ENCODE measurements around the gene GPR17.

Gene GPR17

DNA sequence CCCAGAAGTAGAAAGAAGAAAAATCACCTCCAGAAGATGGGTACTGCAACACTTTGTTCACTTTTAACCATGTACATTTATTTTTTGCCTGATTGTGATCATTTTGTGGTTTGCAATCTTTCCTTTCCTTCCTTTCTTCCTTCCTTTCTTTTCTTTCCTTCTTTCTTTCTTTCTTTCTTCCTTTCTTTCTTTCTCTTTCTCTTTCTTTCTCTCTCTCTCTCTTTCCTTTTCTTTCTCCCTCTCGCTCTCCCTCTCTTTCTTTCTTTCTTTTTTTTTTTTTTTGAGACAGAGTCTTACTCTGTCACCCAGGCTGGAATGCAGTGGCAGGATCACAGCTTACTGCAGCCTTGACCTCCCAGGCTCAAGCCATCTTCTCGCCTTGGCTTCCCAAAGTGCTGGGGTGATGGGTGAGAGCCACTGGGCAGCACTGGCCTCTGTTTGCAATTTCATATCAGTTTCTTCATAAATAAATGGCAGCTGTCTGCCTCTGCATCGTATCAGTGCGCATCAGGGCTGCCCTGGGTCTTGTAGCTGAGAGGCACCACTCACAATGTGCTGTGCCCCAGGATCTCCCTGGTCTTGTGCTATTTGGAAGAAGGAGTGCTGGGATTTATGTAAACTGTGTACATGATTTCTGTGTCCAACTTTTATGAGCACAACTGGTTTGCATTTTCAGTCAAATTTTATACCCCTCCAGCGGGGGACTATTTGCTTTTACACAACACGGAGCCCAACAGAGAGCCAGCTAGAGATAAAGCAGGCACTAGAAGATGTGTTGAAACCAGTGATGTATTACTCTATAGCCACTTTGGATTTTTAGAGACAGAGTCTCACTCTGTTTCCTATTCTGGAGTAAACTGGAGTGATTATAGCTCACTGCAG, 36.3 kb downstream of the GPR17 start:
- no peaks in the 10 kb centered on the region for H3K36me3 ChIP-seq (ENCODE audit: control insufficient read depth, insufficient read depth, low read length)
- no peaks in the 10 kb centered on the region for H3K4me1 ChIP-seq (ENCODE audit: control insufficient read depth, insufficient read depth, low read length)
- H3K27me3 ChIP-seq (ENCODE audit: control insufficient read depth, insufficient read depth, low read length) = no peaks in the 10 kb centered on the region
- no peak overlapping the region for H3K27ac ChIP-seq (ENCODE audit: low read length)
- WGBS (ENCODE audit: insufficient coverage, insufficient read length) = no CpG with 5 or more reads among the region's 6 CpGs
- DNase-seq (ENCODE audit: low read depth, low spot score) = no peak
- H3K9me3 ChIP-seq (ENCODE audit: control insufficient read depth, insufficient read depth, low read length) = no peaks in the 10 kb centered on the region
- no peak overlapping the region for H3K4me3 ChIP-seq (ENCODE audit: low read length)

DNA sequence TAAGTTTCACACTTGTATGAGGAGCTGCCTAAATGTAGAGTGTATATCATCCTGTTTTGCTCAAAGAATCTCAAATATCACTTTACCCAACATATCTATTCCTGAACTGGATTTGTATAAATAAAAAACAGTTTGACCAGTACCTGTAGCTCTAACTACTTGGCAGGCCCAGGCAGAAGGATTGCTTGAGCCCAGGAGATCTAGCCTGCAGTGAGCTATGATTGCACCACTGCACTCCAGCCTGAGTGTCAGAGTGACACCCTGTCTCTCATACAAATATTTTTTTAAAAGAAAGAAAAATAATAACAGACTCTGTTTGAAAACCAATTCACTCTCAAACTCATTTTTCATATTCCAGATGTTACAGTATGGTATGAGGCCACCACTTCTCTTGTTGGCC, 37.1 kb downstream of the GPR17 start:
- Histone ChIP-seq H3K9me3 (ENCODE audit: control insufficient read depth, insufficient read depth, low read length) (no peaks in the 10 kb centered on the region), H3K27ac (ENCODE audit: low read length) (no peak overlapping the region), H3K27me3 (ENCODE audit: control insufficient read depth, insufficient read depth, low read length) (no peaks in the 10 kb centered on the region), H3K4me1 (ENCODE audit: control insufficient read depth, insufficient read depth, low read length) (no peaks in the 10 kb centered on the region), H3K36me3 (ENCODE audit: control insufficient read depth, insufficient read depth, low read length) (no peaks in the 10 kb centered on the region), H3K4me3 (ENCODE audit: low read length) (no peak overlapping the region)
- no peak for DNase-seq (ENCODE audit: low read depth, low spot score)

DNA sequence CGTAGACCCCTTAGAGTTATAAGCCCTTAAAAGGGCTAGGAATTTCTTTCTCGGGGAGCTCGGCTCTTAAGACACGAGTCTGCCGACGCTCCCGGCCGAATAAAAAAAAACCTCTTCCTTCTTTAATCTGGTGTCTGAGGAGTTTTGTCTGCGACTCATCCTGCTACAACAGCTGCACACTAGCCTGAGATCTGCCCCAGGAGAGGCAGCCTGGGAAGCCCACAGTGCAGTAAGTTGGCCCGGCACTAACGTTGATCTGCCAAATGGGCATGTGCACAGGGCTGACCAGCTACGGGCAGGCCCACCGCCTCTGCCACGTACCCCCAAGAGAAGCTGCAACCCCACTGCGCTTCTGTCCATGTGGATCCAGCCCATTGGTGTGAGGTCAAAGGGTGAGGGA, 37.8 kb downstream of the GPR17 start:
- H3K36me3 ChIP-seq (ENCODE audit: control insufficient read depth, insufficient read depth, low read length) = no peaks in the 10 kb centered on the region
- H3K4me1 ChIP-seq (ENCODE audit: control insufficient read depth, insufficient read depth, low read length) = no peaks in the 10 kb centered on the region
- H3K27me3 ChIP-seq (ENCODE audit: control insufficient read depth, insufficient read depth, low read length) = no peaks in the 10 kb centered on the region
- H3K27ac ChIP-seq (ENCODE audit: low read length) = no peak overlapping the region
- WGBS (ENCODE audit: insufficient coverage, insufficient read length) = no CpG with 5 or more reads among the region's 15 CpGs
- H3K4me3 ChIP-seq (ENCODE audit: low read length) = no peak overlapping the region
- DNase-seq (ENCODE audit: low read depth, low spot score) = no peak
- H3K9me3 ChIP-seq (ENCODE audit: control insufficient read depth, insufficient read depth, low read length) = no peaks in the 10 kb centered on the region

DNA sequence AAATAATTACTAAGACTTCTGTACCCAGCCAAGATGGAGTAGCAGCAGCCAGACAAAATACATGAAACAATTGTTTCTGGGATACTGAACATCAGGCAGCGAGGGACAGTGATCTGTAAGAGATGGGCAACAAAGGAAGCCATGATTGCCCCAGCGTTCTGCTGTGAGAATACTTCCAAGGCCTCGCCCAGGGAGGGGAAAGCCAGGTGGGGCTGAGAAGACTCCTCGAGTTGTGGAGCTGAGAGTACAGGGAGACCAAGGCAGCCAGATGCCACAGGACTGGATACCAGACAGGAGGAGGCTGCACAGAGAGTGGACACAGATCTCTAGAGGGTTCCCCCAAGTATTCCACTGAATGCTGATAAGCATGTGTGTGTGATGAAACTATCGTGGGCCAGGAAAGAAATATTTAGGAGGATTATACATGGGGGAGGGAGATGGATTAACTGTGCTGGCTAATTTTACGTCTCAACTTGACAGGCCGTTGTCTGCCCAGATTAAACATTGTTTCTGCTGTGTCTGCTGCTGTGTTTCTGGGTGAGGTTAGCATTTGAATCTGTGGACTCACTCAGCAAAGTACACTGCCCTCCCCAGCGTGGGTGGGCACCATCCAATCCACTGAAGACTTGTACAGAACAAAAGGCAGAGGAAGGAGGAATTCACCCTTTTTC, 39.6 kb downstream of the GPR17 start:
- no peak overlapping the region for H3K4me3 ChIP-seq (ENCODE audit: low read length)
- H3K27me3 ChIP-seq (ENCODE audit: control insufficient read depth, insufficient read depth, low read length) = no peaks in the 10 kb centered on the region
- WGBS (ENCODE audit: insufficient coverage, insufficient read length) = no CpG with 5 or more reads among the region's 8 CpGs
- H3K27ac ChIP-seq (ENCODE audit: low read length) = no peak overlapping the region
- H3K9me3 ChIP-seq (ENCODE audit: control insufficient read depth, insufficient read depth, low read length) = 0 out of 2 replicates have a peak, but pooled peaks cover 3% of the 10 kb centered on the region
- H3K4me1 ChIP-seq (ENCODE audit: control insufficient read depth, insufficient read depth, low read length) = no peaks in the 10 kb centered on the region
- H3K36me3 ChIP-seq (ENCODE audit: control insufficient read depth, insufficient read depth, low read length) = no peaks in the 10 kb centered on the region
- no peak for DNase-seq (ENCODE audit: low read depth, low spot score)

DNA sequence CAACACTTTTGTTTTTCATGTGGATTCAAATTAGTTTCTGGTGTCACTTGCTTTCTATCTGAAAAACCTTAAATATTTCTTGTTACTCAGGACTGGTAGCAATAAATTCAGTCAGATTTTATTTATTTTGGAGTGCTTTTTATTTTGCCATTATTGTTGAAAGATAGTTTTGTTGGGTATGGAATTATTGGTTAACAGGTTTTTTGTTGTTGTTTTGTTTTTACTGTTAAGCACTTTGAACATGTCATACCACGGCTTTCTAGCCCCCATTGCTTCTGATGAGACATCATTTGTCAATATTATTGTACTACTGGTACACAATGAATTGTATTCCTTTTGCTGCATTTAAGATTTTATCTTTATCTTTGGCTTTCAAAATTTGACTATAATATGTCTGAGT, 42.5 kb downstream of the GPR17 start:
- H3K4me3 ChIP-seq (ENCODE audit: low read length) = no peak overlapping the region
- no CpG with 5 or more reads among the region's 1 CpG for WGBS (ENCODE audit: insufficient coverage, insufficient read length)
- H3K27me3 ChIP-seq (ENCODE audit: control insufficient read depth, insufficient read depth, low read length) = no peaks in the 10 kb centered on the region

DNA sequence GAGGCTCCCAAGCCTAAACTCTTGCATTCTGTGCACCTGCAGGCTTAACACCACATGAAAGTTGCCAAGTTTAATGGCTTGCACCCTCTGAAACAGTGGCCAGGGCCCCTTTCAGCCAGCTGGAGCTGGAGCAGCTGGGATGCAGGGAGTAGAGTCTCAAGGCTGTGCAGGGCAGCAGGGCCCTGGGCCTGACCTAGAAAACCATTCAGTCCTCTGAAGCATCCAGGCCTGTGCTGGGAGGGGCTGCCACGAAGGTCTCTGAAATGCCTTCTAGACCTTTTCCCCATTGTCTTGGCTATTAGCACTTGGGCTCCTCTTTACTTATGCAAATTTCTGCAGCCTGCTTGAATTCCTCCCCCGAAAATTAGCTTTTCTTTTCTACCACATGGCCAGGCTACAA, 44.7 kb downstream of the GPR17 start:
- no CpG with 5 or more reads among the region's 2 CpGs for WGBS (ENCODE audit: insufficient coverage, insufficient read length)
- no peaks in the 10 kb centered on the region for H3K27me3 ChIP-seq (ENCODE audit: control insufficient read depth, insufficient read depth, low read length)
- no peak for DNase-seq (ENCODE audit: low read depth, low spot score)
- peaks cover 3% of the 10 kb centered on the region; the same call in 1 of the 2 replicates for H3K9me3 ChIP-seq (ENCODE audit: control insufficient read depth, insufficient read depth, low read length)
- H3K4me3 ChIP-seq (ENCODE audit: low read length) = no peak overlapping the region
- no peaks in the 10 kb centered on the region for H3K36me3 ChIP-seq (ENCODE audit: control insufficient read depth, insufficient read depth, low read length)
- H3K4me1 ChIP-seq (ENCODE audit: control insufficient read depth, insufficient read depth, low read length) = no peaks in the 10 kb centered on the region
- no peak overlapping the region for H3K27ac ChIP-seq (ENCODE audit: low read length)

More for the DNA sequence above, 42.5 kb downstream of the GPR17 start:
- Histone ChIP-seq H3K4me1 (ENCODE audit: control insufficient read depth, insufficient read depth, low read length) (no peaks in the 10 kb centered on the region), H3K27ac (ENCODE audit: low read length) (no peak overlapping the region), H3K9me3 (ENCODE audit: control insufficient read depth, insufficient read depth, low read length) (peaks cover 3% of the 10 kb centered on the region; the same call in 1 of the 2 replicates), H3K36me3 (ENCODE audit: control insufficient read depth, insufficient read depth, low read length) (no peaks in the 10 kb centered on the region)
- DNase-seq (ENCODE audit: low read depth, low spot score) = no peak

DNA sequence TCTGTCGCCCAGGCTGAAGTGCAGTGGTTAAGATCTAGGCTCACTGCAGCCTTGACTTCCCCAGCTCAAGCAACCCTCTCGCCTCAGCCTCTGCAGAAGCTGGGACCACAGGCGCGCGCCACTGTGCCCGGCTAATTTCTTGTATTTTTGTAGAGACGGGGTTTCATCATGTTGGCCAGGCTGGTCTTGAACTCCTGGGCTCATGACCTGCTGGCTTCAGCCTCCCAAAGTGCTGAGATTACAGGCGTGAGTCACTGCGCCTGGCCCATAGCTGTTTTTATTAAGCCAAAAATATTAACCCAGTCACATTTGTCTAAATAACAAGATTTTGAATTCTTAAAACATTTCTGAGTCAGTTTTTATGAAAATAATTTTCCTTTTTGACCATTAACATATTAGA, 49.0 kb downstream of the GPR17 start:
- Histone ChIP-seq H3K27me3 (ENCODE audit: control insufficient read depth, insufficient read depth, low read length) (no peaks in the 10 kb centered on the region), H3K27ac (ENCODE audit: low read length) (no peak overlapping the region), H3K4me1 (ENCODE audit: control insufficient read depth, insufficient read depth, low read length) (no peaks in the 10 kb centered on the region), H3K4me3 (ENCODE audit: low read length) (no peak overlapping the region), H3K36me3 (ENCODE audit: control insufficient read depth, insufficient read depth, low read length) (no peaks in the 10 kb centered on the region), H3K9me3 (ENCODE audit: control insufficient read depth, insufficient read depth, low read length) (peaks cover 3% of the 10 kb centered on the region; the same call in 1 of the 2 replicates)
- DNase-seq (ENCODE audit: low read depth, low spot score) = no peak
- no CpG with 5 or more reads among the region's 9 CpGs for WGBS (ENCODE audit: insufficient coverage, insufficient read length)

DNA sequence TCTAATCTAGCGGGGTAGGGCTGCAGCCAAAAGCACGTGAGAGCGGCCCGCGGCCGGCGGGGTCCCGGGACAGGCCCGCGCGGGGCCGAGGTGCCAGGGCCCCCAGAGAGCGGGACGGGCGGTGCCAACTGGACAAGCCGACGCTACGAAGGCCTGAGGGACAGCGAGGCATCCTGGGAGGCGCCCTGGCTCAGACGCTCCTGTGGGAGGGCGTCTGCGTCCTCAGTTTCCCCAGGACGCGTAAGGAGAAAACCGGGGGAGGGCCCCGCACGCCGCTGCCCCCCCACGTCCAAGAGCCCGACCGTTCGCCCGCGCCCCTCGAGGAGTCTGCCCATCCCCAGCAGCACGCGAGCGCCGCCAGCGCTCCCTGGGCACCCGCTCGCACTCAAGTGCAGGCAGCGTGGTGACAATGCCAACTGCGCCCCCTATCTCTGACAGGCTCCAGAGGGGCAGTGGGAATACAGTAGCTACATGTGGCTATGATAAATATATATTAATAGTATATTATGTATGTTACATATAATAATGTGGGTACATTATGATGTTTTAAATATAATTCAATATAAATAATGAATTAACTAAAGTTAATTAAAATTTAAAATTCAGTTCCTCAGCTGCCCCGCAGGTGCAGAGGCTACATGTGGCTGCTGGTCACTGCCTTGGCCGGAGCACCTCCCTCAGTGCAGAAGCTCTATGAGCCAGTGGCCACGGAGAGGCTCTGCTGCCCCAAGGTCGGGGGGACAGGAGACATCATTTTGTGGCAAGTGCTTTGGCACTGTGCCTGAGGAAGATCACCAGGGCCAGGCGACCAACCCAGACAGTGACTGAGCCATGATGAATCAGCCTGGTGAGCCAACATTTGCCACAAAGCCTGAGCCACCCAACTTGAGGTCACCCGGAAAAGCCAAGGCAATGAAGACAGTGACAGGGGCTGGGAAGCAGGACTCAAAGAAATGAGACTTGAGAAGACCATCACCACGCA, 49.8 kb downstream of the GPR17 start:
- DNase-seq (ENCODE audit: low read depth, low spot score) = no peak
- no peak overlapping the region; the same call in 1 of the 2 replicates for H3K4me3 ChIP-seq (ENCODE audit: low read length)
- H3K27me3 ChIP-seq (ENCODE audit: control insufficient read depth, insufficient read depth, low read length) = no peaks in the 10 kb centered on the region
- no peaks in the 10 kb centered on the region for H3K36me3 ChIP-seq (ENCODE audit: control insufficient read depth, insufficient read depth, low read length)
- WGBS (ENCODE audit: insufficient coverage, insufficient read length) = no CpG with 5 or more reads among the region's 52 CpGs
- no peaks in the 10 kb centered on the region; the same call in 1 of the 2 replicates for H3K9me3 ChIP-seq (ENCODE audit: control insufficient read depth, insufficient read depth, low read length)
- H3K27ac ChIP-seq (ENCODE audit: low read length) = no peak overlapping the region
- no peaks in the 10 kb centered on the region for H3K4me1 ChIP-seq (ENCODE audit: control insufficient read depth, insufficient read depth, low read length)

DNA sequence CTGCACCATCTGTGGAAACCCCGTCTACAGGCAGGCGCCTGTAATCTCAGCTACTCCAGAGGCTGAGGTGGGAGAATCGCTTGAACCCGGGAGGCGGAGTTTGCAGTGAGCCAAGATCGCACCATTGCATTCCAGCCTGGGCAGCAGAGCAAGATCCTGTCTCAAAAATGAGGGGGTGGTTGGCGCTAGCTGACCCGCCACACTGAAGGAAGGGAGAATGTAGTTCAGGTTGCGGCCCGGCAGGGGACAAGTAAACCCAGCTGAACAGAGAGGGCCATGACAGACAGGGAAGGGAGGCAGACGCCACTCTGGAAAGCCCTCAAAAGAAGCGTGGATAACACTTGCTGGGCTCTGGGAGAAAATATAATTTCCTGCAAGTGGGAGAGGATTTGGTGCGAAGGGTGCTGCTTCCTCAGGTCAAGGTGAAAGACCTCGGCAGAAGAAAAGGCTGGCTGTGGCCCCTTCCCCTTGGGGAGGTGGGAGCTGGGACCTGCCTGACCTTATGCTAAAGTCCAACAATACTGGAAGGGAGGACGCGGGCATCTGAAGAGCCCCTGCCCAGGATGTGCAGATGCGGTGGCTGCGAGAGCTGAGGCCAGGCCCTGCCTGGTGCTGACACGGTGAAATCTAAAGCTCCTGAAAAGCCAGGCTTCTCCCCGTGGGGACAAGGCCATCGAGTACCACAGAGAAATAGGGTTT, 51.7 kb downstream of the GPR17 start:
- Histone ChIP-seq H3K9me3 (ENCODE audit: control insufficient read depth, insufficient read depth, low read length) (no peaks in the 10 kb centered on the region), H3K4me1 (ENCODE audit: control insufficient read depth, insufficient read depth, low read length) (no peaks in the 10 kb centered on the region), H3K27me3 (ENCODE audit: control insufficient read depth, insufficient read depth, low read length) (no peaks in the 10 kb centered on the region), H3K27ac (ENCODE audit: low read length) (no peak overlapping the region), H3K36me3 (ENCODE audit: control insufficient read depth, insufficient read depth, low read length) (no peaks in the 10 kb centered on the region), H3K4me3 (ENCODE audit: low read length) (no peak overlapping the region)
- no CpG with 5 or more reads among the region's 21 CpGs for WGBS (ENCODE audit: insufficient coverage, insufficient read length)
- DNase-seq (ENCODE audit: low read depth, low spot score) = no peak

Measured in iPS DF 6.9 (cell line).